Right renal pelvis (tissue), 4 donors: Measurements from ENCODE around the gene IZUMO2. TPM values are rescaled to one million over a fixed set of nuclear protein-coding genes. Genes with fewer than 3 reads are reported as not detected.
"Not testable (repeated sequence)": the region's sequence is repeated elsewhere in the genome, so short reads cannot be mapped to it uniquely, and the experiment has no call there.

ENCODE experiments used
- DNase-seq, 4 donors: peaks; one replicate each; pipeline ENCODE4 v3.0.0-alpha.2; 2013; ENCODE audit warnings: low read depth in 4 of 4, low spot score in 3 of 4, missing footprints in 1 of 4
- polyA plus RNA-seq, 4 donors: library from polyadenylated mRNA; unstranded; fragments of 120-200 nt; gene quantifications; one replicate each; pipeline ENCODE4 v1.2.1, GENCODE V29; 2013; ENCODE audit not compliant: insufficient read length in 4 of 4

Gene IZUMO2
- polyA plus RNA-seq, 4 donors, result 0.19 to 0.42 (median 0.30) TPM

GRCh38 chr19:50140118-50140845, 22.8 kb downstream of the IZUMO2 start:
- not testable (repeated sequence) for DNase-seq

GRCh38 chr19:50136603-50137365, 26.3 kb downstream of the IZUMO2 start:
- DNase-seq, result not testable (repeated sequence)

- DNase-seq, result not testable (repeated sequence)
Observed at GRCh38 chr19:50135856-50136602, 27.1 kb downstream of the IZUMO2 start.

GRCh38 chr19:50134777-50135719, 28.0 kb downstream of the IZUMO2 start:
- not testable (repeated sequence) for DNase-seq

GRCh38 chr19:50133518-50134492, 29.3 kb downstream of the IZUMO2 start:
- DNase-seq, result not testable (repeated sequence)

- not testable (repeated sequence) for DNase-seq
Observed at GRCh38 chr19:50104012-50104411, 59.1 kb downstream of the IZUMO2 start.

GRCh38 chr19:50103405-50103804, 59.7 kb downstream of the IZUMO2 start:
- not testable (repeated sequence) for DNase-seq

Other genes with a start within 250 kb of the IZUMO2 start
- gene ATF5, start 234.1 kb downstream of the IZUMO2 start, polyA plus RNA-seq, result 10 to 100 TPM; 22.7 to 26.9 (median 23.8) TPM
- 10 to 100 TPM; 58.7 to 63.6 (median 61.4) TPM for gene NUP62, start 233.8 kb downstream of the IZUMO2 start, polyA plus RNA-seq
- gene SIGLEC11, start 202.1 kb downstream of the IZUMO2 start, polyA plus RNA-seq, result 1 to 10 TPM; 3.4 to 5.1 (median 4.8) TPM
- 10 to 100 TPM; 47.2 to 51.2 (median 48.2) TPM for gene VRK3, start 137.9 kb downstream of the IZUMO2 start, polyA plus RNA-seq
- gene ZNF473, start 137.3 kb downstream of the IZUMO2 start, polyA plus RNA-seq, result 10 to 100 TPM; 13.4 to 16.1 (median 15.7) TPM
- 10 to 100 TPM; 20.2 to 31.6 (median 21.9) TPM for gene MYH14, start 40.3 kb upstream of the IZUMO2 start, polyA plus RNA-seq
- gene KCNC3, start 166.1 kb upstream of the IZUMO2 start, polyA plus RNA-seq, result 10 to 100 TPM; 31.9 to 52.4 (median 36.7) TPM
- 10 to 100 TPM in 2 of 4 donors, 1 to 10 TPM in 2; 8.5 to 11.2 (median 9.6) TPM for gene NAPSA, start 202.4 kb upstream of the IZUMO2 start, polyA plus RNA-seq
- 10 to 100 TPM; 28.6 to 47.2 (median 32.0) TPM for gene NR1H2, start 213.2 kb upstream of the IZUMO2 start, polyA plus RNA-seq
- 10 to 100 TPM; 23.4 to 34.4 (median 26.0) TPM for gene POLD1, start 221.1 kb upstream of the IZUMO2 start, polyA plus RNA-seq